DMS53 treated with DMSO at 0.1 percent for 48 hours (cell line): Measurements from ENCODE around the gene PADI4.
"Not testable (repeated sequence)": the region's sequence is repeated elsewhere in the genome, so short reads cannot be mapped to it uniquely, and the experiment has no call there.

Experiments used
- DNase-seq: peaks from one replicate; lab custom pipeline; 2025; ENCODE audit not compliant: unreplicated experiment; lab: John Stamatoyannopoulos, UW

PADI4 gene

DNA sequence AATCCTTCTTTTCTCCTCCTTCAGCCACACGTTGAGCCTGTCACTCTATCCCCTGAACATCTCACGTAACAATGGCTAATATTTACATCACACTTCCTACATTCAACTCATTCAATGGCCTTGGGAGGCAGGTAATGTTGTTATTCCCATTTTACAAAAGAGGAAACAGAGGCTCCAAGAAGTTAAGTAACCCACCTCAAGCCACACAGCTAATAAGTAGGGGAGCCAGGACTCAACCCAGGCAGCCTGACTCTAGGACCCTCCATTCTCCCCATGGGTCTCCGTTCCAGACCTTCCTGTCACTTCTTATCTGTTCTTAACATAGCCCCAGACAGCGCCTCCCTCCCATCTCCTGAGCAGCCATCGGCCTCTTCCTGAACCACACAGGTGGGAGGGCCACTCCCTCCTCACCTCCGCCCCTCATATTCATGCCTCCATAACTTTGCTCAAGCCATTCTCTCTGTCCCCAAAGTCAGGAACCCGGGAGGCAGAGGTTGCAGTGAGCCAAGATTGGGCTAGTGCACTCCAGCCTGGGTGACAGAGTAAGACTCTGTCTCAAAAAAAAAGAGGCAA is 2.2 kb downstream of the PADI4 start:
- DNase-seq, result no peak

- no peak for DNase-seq
These were observed 5.7 kb downstream of the PADI4 start for GRCh38 chr1:17313530-17314309.

- DNase-seq, result no peak
These were observed 6.5 kb downstream of the PADI4 start for GRCh38 chr1:17314491-17314971.

- DNase-seq, result no peak
These were observed 7.6 kb downstream of the PADI4 start for GRCh38 chr1:17315542-17316130.

- DNase-seq, result no peak
These were observed 8.7 kb downstream of the PADI4 start for GRCh38 chr1:17316704-17317103.

DNA sequence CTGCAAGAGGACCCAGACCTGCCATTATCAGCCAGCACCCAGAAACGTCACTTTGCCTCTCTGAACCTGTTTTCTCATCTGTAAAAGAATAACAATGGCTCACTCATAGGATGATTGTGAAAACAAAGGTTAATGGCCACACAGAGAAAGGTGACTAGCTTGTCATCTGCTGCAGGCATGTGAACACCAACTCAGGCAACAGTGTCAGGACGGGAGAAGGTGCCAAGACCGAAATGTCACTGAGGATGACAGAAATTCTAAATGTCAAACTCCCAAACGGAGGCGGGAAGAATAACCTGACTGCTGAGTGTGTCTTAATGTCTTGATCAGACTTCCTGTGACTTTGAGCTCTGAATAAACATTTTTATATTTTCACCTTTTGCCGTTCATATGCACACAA is 10.3 kb downstream of the PADI4 start:
- no peak for DNase-seq

DNA sequence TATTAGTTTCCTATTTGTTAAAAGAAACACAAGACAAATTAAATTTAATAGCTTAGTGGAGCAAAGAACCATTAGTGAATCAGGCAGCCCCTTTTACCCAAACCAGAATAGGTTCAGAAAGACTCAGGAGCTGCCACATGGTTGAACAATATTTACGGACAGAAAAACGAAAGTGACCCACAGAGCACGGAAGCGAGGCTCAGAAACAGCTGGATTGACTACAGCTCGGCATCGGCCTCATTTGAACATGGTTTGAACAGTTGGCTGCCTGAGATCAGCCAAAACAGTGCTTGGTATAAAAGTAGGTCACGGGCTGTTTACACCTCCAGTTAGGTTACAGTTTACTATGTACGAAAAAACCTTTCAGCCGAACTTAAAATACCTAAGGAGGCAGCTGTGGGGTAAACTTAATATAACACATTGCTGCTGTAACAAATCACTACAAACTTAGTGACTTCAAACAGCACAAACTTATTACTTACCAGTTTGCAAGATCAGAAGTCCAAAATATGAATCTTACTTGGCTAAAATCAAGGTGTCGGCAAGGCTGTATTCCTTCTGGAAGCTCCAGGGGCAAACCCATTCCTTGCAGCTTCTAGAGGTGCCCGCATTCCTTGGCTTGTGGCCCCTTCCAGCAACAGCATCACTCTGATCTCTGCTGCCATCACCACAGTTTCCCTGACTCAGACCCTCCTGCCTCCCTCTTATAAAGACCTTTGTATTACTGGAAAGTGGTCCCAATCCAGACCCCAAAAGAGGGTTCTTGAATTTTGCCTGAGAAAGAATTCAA is 11.8 kb downstream of the PADI4 start:
- DNase-seq, result no peak

DNA sequence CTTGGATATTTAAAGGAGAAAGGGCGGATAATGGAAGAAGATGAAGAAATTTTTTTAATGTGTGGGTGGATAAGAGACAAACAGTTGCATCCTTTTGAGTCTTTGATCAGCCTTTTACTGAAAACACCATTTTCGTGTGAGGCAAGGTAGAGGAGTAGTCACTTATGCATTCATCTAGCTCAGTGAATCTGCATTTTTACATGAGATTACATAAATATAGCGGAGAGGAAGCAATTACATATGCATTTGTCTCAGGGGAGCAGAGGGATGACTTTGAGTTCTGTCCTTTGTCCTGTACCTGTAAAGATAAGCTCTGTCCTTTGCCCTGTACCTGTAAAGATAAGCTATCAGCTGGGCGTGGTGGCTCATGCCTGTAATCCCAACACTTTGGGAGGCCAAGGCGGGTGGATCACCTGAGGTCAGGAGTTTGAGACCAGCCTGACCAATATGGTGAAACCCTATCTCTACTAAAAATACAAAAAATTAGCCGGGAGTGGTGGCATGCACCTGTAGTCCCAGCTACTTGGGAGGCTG is 13.9 kb downstream of the PADI4 start:
- not testable (repeated sequence) for DNase-seq

DNA sequence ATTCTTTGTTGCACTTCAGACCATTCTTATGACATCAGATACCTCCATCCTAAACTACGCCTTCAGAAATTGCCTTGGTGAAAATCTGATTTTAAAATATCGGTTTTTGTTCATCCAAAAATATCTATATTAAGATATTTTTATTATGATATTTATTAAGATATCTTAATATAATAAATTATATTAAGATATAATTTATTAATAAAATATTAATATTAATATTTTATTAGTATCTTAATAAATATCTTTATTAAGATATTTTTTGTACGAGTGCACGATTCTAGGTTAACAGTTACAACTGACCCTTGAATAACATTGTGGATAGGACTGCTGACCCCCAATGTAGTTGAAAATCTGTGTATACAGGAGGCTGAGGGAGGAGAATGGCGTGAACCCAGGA is 20.9 kb downstream of the PADI4 start:
- DNase-seq, result no peak

DNA sequence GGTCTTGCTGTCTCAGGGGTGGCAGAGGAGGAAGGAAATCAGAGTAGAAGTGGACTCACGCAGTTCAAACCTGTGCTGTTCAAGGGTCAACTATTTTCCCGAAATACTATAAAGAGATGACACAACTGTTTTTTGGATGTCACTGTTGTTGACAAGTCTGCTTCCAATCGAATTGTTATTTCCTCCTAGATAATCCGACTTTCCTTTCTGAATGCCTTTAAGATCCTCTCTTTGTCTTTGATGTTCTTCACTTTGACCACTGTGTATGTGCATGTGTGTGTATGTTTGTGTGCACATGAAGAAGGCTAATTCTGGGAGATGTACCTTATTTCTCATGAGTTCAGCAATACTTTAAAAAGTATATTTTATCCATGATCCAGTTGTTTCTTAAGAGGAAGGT is 21.6 kb downstream of the PADI4 start:
- DNase-seq, result no peak

DNA sequence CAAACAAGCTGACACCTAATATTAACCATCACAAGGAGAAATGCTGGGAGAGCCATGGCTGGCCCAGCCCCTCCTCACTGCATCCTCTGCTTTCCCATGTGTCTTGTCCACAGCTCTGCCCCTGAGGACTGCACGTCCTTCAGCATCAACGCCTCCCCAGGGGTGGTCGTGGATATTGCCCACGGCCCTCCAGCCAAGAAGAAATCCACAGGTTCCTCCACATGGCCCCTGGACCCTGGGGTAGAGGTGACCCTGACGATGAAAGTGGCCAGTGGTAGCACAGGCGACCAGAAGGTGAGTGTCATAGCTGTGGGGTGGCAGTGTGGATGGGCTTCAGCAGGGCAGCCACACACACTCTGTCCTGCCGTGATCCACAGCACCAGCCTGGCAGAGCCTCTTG is 22.9 kb downstream of the PADI4 start:
- no peak for DNase-seq

- DNase-seq, result no peak
These were observed 25.1 kb downstream of the PADI4 start for GRCh38 chr1:17333081-17333480.

DNA sequence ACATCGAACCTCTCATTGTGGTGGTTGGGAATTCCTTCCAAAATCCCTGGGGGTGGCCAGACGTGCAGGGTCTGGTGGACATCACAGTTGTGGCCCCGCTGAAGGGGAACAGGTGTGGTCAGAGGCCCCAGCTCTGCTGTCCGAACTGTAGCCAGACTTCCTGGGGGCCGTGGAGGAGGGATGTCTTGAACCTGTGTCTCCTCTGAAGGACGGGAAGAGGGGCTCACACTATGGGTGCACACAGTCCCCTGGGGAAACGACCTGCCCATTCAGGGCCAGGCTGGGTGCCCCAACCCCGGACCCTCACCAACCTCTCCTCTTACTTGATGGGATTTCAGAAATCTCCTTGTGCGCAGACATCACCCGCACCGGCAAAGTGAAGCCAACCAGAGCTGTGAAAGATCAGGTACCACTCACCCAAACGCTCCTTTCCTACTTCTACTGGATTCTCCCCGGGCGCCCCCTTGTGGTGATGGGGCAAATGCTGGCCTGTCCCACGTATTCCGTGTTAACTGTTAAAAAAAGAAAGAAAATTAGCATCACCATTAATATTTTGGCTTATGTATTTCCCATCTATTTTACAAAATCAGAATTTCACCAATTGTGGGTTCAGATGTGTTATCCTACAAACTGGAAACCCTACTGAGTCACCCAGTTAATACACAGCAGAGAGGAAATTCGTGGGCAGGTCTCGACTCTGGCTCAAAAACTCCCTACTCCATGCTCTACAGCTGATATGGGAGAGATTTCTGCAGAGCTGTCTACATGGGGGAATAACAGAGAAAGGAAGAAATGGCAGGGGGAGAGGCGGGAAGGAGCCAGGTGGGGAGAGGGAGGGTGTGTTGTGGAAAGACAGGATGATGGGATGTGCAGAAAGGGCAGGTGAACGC is 28.1 kb downstream of the PADI4 start:
- peak; percentile 48 for DNase-seq

- DNase-seq, result no peak
These were observed 30.9 kb downstream of the PADI4 start for GRCh38 chr1:17338706-17339493.

DNA sequence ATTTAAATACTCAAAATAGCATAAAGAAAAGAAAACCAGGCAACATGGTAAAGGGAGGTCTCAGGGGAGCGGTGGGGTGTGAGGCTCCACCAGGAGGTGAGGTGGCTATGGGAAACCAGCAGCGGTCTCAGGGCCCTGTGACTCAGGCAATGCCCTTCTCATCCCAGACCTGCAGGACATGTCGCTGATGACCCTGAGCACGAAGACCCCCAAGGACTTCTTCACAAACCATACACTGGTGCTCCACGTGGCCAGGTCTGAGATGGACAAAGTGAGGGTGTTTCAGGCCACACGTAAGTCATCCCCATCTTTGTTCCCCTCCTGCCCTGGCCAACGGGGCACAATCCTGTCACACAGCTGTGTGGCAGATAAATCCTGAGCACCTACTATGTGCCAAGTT is 31.5 kb downstream of the PADI4 start:
- no peak for DNase-seq

GRCh38 chr1:17340358-17340757 is 32.4 kb downstream of the PADI4 start:
- DNase-seq, result no peak

DNA sequence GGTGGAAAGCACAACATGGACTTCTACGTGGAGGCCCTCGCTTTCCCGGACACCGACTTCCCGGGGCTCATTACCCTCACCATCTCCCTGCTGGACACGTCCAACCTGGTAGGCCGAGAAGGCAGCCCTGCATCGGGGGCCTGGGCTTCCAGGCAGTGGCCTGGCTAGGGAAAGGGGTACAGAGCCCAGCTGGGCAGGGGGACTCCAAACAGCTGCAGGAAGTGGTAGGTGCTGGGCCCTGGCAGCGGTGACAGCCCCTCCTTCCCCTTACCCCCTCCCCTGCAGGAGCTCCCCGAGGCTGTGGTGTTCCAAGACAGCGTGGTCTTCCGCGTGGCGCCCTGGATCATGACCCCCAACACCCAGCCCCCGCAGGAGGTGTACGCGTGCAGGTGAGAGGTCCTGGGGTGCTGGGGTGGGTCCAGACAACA is 34.0 kb downstream of the PADI4 start:
- no peak for DNase-seq

DNA sequence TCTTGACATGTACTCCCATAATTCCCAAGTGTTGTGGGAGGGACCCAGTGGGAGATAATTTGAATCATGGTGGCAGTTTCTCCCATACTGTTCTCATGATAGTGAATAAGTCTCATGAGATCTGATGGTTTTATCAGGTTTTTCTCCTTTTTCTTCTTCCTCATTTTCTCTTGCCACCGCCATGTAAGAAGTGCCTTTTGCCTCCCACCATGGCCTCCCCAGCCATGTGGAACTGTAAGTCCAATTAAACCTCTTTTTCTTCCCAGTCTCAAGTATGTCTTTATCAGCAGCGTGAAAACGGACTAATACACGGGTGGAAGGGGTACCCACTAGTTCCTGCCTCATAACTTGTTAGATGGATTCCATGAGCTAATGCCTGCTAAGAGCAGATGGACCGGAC is 37.5 kb downstream of the PADI4 start:
- not testable (repeated sequence) for DNase-seq

- no peak for DNase-seq
These were observed 38.2 kb downstream of the PADI4 start for GRCh38 chr1:17346046-17346789.
